K562 (cell line): ENCODE measurements around the gene PNP. TPM values are rescaled to one million over a fixed set of nuclear protein-coding genes. Genes with fewer than 3 reads are reported as not detected.

Experiments
- BCOR ChIP-seq: fragments of 450-650 bp; IDR thresholded peaks from 2 replicates; pipeline ENCODE4 v1.6.1; 2016
- C11orf30 ChIP-seq: fragments of 450-650 bp; IDR thresholded peaks from 2 replicates; pipeline ENCODE4 v1.6.1; 2016; ENCODE audit warnings: low read depth, mild to moderate bottlenecking
- CAMTA2 ChIP-seq: fragments of 250-450 bp; sonication (Bioruptor Pico); conservative IDR thresholded peaks from 2 replicates; pipeline ENCODE4 v1.5.1; 2022
- CTBP1 ChIP-seq: fragments of 450-650 bp; IDR thresholded peaks from 2 replicates; pipeline ENCODE4 v1.6.1; 2016; ENCODE audit warnings: borderline replicate concordance
- DACH1 ChIP-seq: fragments of 450-650 bp; IDR thresholded peaks from 2 replicates; pipeline ENCODE4 v1.6.1; 2018; ENCODE audit not compliant: partially characterized antibody
- ETV5 ChIP-seq: sonication (generic); formaldehyde crosslinking; IDR thresholded peaks from 2 replicates; pipeline ENCODE4 v1.4.0; 2020; ENCODE audit warnings: low read depth, mild to moderate bottlenecking, missing genetic modification reagents
- ETV6 ChIP-seq, 3 experiments: fragments of 150-350 bp in 1 of 3; sonication (generic) in 1 of 3; formaldehyde crosslinking in 1 of 3; IDR thresholded peaks; 2 replicates each; pipeline versions ENCODE4 v1.6.1 to v1.8.0; 2014 to 2022; ENCODE audit warnings: borderline replicate concordance in 2 of 3, low read depth in 2 of 3, antibody characterized with exemption in 1 of 3, low read length in 1 of 3, mild to moderate bottlenecking in 1 of 3, missing genetic modification reagents in 1 of 3
- NEUROD1 ChIP-seq: fragments of 150-350 bp; IDR thresholded peaks from 2 replicates; pipeline ENCODE4 v1.6.1; 2014; ENCODE audit warnings: borderline replicate concordance, low read length, low read depth; ENCODE audit not compliant: partially characterized antibody
- SNRNP70 ChIP-seq: fragments of 200-400 bp; formaldehyde crosslinking; optimal IDR thresholded peaks from 2 replicates; pipeline ENCODE3; 2017; ENCODE audit warnings: low read depth, low read length
- U2AF2 ChIP-seq: fragments of 200-400 bp; formaldehyde crosslinking; optimal IDR thresholded peaks from 2 replicates; pipeline ENCODE3; 2017; ENCODE audit warnings: low read depth, mild to moderate bottlenecking, low read length
- ZNF354B ChIP-seq: fragments of 250-450 bp; sonication (Bioruptor Pico); IDR thresholded peaks from 2 replicates; pipeline ENCODE4 v1.4.0; 2020
- ZNF551 ChIP-seq: fragments of 250-450 bp; sonication (Bioruptor Pico); IDR thresholded peaks from 2 replicates; pipeline ENCODE4 v1.5.0; 2021; ENCODE audit warnings: mild to moderate bottlenecking, moderate library complexity
- ZNF76 ChIP-seq: fragments of 250-450 bp; sonication (Bioruptor Pico); IDR thresholded peaks from 2 replicates; pipeline ENCODE4 v1.4.0; 2020; ENCODE audit warnings: mild to moderate bottlenecking, moderate library complexity, borderline replicate concordance
- polyA plus RNA-seq, 8 experiments: library from polyadenylated mRNA; depleted of rRNA in 4 of 8; stranded (reverse) in 5 of 8; unstranded in 3 of 8; fragments of >200 nt; fragmentation: Nextera tagmentation in 2 of 8; fragmentation: Illumina TruSeq in 1 of 8; extraction: Ambion mirVana in 2 of 8; extraction: Trizol in 1 of 8; gene quantifications; 2 replicates each; pipeline versions ENCODE4 v1.2.1 to v1.2.3, GENCODE V29; 2011 to 2014; ENCODE audit warnings: inconsistent platforms in 1 of 8, missing spikeins in 1 of 8
- total RNA-seq, 7 experiments: library from RNA; depleted of rRNA in 6 of 7; stranded (reverse); fragments of >200 nt in 6 of 7; fragmentation: Illumina TruSeq in 2 of 7; extraction: Trizol in 2 of 7; gene quantifications; 2 replicates each; pipeline versions ENCODE4 v1.2.1 to v1.2.3, GENCODE V29; 2011 to 2021; ENCODE audit warnings: low replicate concordance in 1 of 7
- TF ChIP-seq, protein P1 (sequence below), 2 experiments: fragments of 450-650 bp; IDR thresholded peaks; 2 replicates each; pipeline ENCODE4 v1.6.1; 2018; ENCODE audit warnings: mild to moderate bottlenecking in 2 of 2, low read depth in 1 of 2; ENCODE audit not compliant: partially characterized antibody in 2 of 2
- TF ChIP-seq, protein P2 (sequence below): sonication (generic); formaldehyde crosslinking; IDR thresholded peaks from 2 replicates; pipeline ENCODE4 v1.8.0; 2022; ENCODE audit warnings: mild to moderate bottlenecking, low read depth, missing genetic modification reagents
- TF ChIP-seq, protein P3 (sequence below): fragments of 450-650 bp; formaldehyde crosslinking; conservative IDR thresholded peaks from 2 replicates; pipeline ENCODE4 v1.4.0; 2022; ENCODE audit warnings: mild to moderate bottlenecking, missing genetic modification characterization
- TF ChIP-seq, protein P4 (sequence below): IDR thresholded peaks from 2 replicates; pipeline ENCODE4 v1.6.1; 2011; ENCODE audit not compliant: insufficient read length; ENCODE audit errors: extremely low read depth
- TF ChIP-seq, protein P5 (sequence below): fragments of 450-650 bp; conservative IDR thresholded peaks from 2 replicates; pipeline ENCODE4 v1.6.1; 2016; ENCODE audit warnings: missing genetic modification characterization, low read depth, mild to moderate bottlenecking, missing compliant biosample characterization, moderate library complexity

The PNP gene
- total and polyA plus RNA-seq, 9 of the 15 experiments (the other 6 are each of a cell fraction or from before 2014, with no cell fraction given), result 92.5 to 288 (median 137) TPM

DNA sequence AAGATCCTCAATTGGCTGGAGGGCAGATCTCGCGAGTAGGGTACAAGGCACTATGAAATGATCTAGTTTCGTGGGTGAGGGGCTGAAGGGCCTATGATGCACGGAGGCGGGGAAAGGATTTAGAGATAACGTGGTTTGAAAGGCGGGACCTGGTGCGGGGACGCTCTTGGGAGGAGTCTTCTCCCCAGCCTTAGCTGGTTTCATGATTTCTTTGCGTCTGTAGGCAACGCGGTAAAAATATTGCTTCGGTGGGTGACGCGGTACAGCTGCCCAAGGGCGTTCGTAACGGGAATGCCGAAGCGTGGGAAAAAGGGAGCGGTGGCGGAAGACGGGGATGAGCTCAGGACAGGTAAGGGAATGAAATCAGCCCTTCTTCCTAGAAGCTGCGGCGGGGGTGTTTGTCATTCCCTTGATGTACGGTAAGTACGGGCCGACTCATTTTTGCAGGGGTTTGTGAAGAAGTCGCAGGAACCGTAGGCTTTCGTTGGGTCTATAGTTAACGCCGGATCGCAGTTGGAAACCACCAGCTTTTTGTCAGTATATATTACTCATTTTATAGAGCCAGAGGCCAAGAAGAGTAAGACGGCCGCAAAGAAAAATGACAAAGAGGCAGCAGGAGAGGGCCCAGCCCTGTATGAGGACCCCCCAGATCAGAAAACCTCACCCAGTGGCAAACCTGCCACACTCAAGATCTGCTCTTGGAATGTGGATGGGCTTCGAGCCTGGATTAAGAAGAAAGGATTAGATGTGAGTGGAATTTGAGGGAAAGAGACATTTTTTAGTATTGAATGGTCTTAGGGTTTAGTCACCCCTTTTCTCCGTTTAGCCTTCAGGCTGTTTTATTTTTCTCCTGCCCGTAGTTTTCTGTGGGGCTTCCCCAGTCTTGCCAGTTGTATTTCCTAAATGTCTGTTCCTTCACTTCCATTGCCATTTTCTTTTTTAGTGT is 13.6 kb upstream of the PNP start (continued):
- TF ChIP-seq, protein P1, sequence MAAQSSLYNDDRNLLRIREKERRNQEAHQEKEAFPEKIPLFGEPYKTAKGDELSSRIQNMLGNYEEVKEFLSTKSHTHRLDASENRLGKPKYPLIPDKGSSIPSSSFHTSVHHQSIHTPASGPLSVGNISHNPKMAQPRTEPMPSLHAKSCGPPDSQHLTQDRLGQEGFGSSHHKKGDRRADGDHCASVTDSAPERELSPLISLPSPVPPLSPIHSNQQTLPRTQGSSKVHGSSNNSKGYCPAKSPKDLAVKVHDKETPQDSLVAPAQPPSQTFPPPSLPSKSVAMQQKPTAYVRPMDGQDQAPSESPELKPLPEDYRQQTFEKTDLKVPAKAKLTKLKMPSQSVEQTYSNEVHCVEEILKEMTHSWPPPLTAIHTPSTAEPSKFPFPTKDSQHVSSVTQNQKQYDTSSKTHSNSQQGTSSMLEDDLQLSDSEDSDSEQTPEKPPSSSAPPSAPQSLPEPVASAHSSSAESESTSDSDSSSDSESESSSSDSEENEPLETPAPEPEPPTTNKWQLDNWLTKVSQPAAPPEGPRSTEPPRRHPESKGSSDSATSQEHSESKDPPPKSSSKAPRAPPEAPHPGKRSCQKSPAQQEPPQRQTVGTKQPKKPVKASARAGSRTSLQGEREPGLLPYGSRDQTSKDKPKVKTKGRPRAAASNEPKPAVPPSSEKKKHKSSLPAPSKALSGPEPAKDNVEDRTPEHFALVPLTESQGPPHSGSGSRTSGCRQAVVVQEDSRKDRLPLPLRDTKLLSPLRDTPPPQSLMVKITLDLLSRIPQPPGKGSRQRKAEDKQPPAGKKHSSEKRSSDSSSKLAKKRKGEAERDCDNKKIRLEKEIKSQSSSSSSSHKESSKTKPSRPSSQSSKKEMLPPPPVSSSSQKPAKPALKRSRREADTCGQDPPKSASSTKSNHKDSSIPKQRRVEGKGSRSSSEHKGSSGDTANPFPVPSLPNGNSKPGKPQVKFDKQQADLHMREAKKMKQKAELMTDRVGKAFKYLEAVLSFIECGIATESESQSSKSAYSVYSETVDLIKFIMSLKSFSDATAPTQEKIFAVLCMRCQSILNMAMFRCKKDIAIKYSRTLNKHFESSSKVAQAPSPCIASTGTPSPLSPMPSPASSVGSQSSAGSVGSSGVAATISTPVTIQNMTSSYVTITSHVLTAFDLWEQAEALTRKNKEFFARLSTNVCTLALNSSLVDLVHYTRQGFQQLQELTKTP (IDR thresholded peaks at IDR 0.05; ENCODE audit: low read depth in 1 of 2, partially characterized antibody in 2 of 2), result no peak
- TF ChIP-seq DACH1 (no peak), ZNF354B (CRISPR knock-in tag) (no peak), ZNF551 (no peak), SNRNP70 (no peak), CAMTA2 (CRISPR knock-in tag) (no peak), CTBP1 (peak; percentile 21; the same call in 1 of the 2 replicates), C11orf30 (0 out of 2 replicates have a peak, but pooled peaks have one; percentile 11), ZNF76 (CRISPR knock-in tag) (no peak), ETV5 (CRISPR knock-in tag) (0 out of 2 replicates have a peak, but pooled peaks have one; percentile 39), ETV6 (IDR thresholded peaks at IDR 0.05; ENCODE audit: borderline replicate concordance in 1 of 2, low read depth in 2 of 2, low read length in 1 of 2) (no peak), ETV6 (CRISPR knock-in tag; IDR thresholded peaks at IDR 0.05; ENCODE audit: borderline replicate concordance) (no peak), U2AF2 (no peak), NEUROD1 (no peak), BCOR (peak; percentile 38; the same call in 1 of the 2 replicates)
- TF ChIP-seq, protein P2, sequence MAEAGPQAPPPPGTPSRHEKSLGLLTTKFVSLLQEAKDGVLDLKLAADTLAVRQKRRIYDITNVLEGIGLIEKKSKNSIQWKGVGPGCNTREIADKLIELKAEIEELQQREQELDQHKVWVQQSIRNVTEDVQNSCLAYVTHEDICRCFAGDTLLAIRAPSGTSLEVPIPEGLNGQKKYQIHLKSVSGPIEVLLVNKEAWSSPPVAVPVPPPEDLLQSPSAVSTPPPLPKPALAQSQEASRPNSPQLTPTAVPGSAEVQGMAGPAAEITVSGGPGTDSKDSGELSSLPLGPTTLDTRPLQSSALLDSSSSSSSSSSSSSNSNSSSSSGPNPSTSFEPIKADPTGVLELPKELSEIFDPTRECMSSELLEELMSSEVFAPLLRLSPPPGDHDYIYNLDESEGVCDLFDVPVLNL (CRISPR knock-in tag), result no peak
- TF ChIP-seq, protein P3, sequence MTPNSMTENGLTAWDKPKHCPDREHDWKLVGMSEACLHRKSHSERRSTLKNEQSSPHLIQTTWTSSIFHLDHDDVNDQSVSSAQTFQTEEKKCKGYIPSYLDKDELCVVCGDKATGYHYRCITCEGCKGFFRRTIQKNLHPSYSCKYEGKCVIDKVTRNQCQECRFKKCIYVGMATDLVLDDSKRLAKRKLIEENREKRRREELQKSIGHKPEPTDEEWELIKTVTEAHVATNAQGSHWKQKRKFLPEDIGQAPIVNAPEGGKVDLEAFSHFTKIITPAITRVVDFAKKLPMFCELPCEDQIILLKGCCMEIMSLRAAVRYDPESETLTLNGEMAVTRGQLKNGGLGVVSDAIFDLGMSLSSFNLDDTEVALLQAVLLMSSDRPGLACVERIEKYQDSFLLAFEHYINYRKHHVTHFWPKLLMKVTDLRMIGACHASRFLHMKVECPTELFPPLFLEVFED (CRISPR knock-in tag), result no peak
- TF ChIP-seq, protein P4, sequence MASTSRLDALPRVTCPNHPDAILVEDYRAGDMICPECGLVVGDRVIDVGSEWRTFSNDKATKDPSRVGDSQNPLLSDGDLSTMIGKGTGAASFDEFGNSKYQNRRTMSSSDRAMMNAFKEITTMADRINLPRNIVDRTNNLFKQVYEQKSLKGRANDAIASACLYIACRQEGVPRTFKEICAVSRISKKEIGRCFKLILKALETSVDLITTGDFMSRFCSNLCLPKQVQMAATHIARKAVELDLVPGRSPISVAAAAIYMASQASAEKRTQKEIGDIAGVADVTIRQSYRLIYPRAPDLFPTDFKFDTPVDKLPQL, result no peak
- TF ChIP-seq, protein P5, sequence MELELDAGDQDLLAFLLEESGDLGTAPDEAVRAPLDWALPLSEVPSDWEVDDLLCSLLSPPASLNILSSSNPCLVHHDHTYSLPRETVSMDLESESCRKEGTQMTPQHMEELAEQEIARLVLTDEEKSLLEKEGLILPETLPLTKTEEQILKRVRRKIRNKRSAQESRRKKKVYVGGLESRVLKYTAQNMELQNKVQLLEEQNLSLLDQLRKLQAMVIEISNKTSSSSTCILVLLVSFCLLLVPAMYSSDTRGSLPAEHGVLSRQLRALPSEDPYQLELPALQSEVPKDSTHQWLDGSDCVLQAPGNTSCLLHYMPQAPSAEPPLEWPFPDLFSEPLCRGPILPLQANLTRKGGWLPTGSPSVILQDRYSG (tag), result no peak
